NB4 (cell line): ENCODE measurements around the gene EVI5.

ENCODE experiments used
- POLR2A ChIP-seq: IDR thresholded peaks from 2 replicates; pipeline ENCODE4 v1.6.1; 2011; ENCODE audit warnings: mild to moderate bottlenecking; ENCODE audit not compliant: insufficient read length; ENCODE audit errors: extremely low read depth
- TF ChIP-seq, protein P1 (sequence below): IDR thresholded peaks from one replicate; pipeline ENCODE4 v1.5.1; 2012; ENCODE audit warnings: low read depth, low read length

DNA sequence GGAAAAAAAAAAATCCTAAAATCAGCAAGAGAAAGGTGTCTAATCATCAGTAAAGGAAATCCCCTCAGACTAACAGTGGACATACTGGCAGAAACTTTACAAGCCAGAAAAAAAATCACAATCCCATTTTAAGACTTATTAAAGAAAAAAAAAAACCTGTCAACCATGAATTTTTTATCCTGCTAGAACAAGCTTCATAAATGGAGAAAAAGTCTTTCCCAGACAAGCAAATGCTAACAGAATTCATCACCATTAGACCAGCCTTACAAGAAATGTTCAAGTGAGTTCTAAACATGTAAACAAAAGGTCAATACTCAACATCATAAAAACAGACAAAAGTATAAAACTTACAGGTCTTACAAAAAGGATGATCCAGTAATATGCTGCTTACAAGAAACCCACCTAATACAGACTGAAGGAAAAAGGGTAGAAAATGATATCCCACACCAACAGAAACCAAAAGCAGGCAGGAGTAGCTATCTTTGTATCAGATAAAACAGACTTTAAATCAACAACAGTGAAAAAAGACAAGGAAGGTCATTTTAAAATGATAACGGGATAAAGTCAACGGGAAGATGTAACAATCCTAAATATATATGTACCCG is 129.6 kb downstream of the EVI5 start:
- no peak for TF ChIP-seq POLR2A
- TF ChIP-seq, protein P1, sequence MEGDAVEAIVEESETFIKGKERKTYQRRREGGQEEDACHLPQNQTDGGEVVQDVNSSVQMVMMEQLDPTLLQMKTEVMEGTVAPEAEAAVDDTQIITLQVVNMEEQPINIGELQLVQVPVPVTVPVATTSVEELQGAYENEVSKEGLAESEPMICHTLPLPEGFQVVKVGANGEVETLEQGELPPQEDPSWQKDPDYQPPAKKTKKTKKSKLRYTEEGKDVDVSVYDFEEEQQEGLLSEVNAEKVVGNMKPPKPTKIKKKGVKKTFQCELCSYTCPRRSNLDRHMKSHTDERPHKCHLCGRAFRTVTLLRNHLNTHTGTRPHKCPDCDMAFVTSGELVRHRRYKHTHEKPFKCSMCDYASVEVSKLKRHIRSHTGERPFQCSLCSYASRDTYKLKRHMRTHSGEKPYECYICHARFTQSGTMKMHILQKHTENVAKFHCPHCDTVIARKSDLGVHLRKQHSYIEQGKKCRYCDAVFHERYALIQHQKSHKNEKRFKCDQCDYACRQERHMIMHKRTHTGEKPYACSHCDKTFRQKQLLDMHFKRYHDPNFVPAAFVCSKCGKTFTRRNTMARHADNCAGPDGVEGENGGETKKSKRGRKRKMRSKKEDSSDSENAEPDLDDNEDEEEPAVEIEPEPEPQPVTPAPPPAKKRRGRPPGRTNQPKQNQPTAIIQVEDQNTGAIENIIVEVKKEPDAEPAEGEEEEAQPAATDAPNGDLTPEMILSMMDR, result no peak
